Caco-2 (cell line): ENCODE measurements around the gene AATK. TPM values are rescaled to one million over a fixed set of nuclear protein-coding genes. Genes with fewer than 3 reads are reported as not detected.

Experiments
- BruUV-seq: library from RNA; stranded (reverse); fragments of 400-500 nt; replicated peaks from 2 replicates; lab custom pipeline; 2021; lab: Mats Ljungman, UMichigan
- CTCF ChIA-PET: fragments of 300-600 bp; sonication (Branson Sonifier 250); formaldehyde crosslinking; loops from one replicate; lab custom pipeline; 2022; ENCODE audit warnings: antibody characterized with exemption; lab: Charles Lee
- POLR2A ChIA-PET: fragments of 300-600 bp; sonication (Branson Sonifier 250); formaldehyde crosslinking; loops from one replicate; lab custom pipeline; 2022; ENCODE audit warnings: antibody characterized with exemption; lab: Charles Lee
- DNase-seq, 2 experiments: peaks; one replicate each; pipeline versions ENCODE4 v3.0.0 to v3.0.0-alpha.2; 2020 to 2022
- H3K27me3 ChIP-seq: replicated peaks from 2 replicates; pipeline ENCODE4 v1.6.0; 2011; ENCODE audit warnings: low read length; ENCODE audit not compliant: control insufficient read depth, insufficient read depth
- H3K36me3 ChIP-seq: 2 replicates; pipeline ENCODE4 v1.5.1; 2011; ENCODE audit warnings: low read length; ENCODE audit not compliant: control insufficient read depth, insufficient read depth
- H3K4me1 ChIP-seq: fragments of 250-450 bp; sonication (Bioruptor Pico); 2 replicates; pipeline ENCODE4 v1.5.1; 2020; ENCODE audit warnings: mild to moderate bottlenecking
- H3K4me3 ChIP-seq: 2 replicates; pipeline ENCODE4 v1.5.1; 2011; ENCODE audit warnings: low read depth, mild to moderate bottlenecking, control low read depth, low read length
- H3K9me3 ChIP-seq: fragments of 250-450 bp; sonication (Bioruptor Pico); 2 replicates; pipeline ENCODE4 v1.5.1; 2020; ENCODE audit warnings: mild to moderate bottlenecking, moderate library complexity
- H3K27ac Mint-ChIP-seq: one replicate; pipeline ENCODE4 v1.8.0; 2022; ENCODE audit warnings: mixed read lengths; ENCODE audit not compliant: unreplicated experiment
- H3K27me3 Mint-ChIP-seq: one replicate; pipeline ENCODE4 v1.8.0; 2022; ENCODE audit warnings: mixed read lengths; ENCODE audit not compliant: insufficient read depth, unreplicated experiment
- H3K36me3 Mint-ChIP-seq: one replicate; pipeline ENCODE4 v1.8.0; 2022; ENCODE audit warnings: mild to moderate bottlenecking, mixed read lengths; ENCODE audit not compliant: insufficient read depth, unreplicated experiment
- H3K4me1 Mint-ChIP-seq: one replicate; pipeline ENCODE4 v1.8.0; 2022; ENCODE audit warnings: low read depth, mixed read lengths; ENCODE audit not compliant: unreplicated experiment
- H3K4me3 Mint-ChIP-seq: one replicate; pipeline ENCODE4 v1.8.0; 2022; ENCODE audit warnings: mild to moderate bottlenecking, moderate library complexity, mixed read lengths; ENCODE audit not compliant: unreplicated experiment
- H3K9me3 Mint-ChIP-seq: one replicate; pipeline ENCODE4 v1.8.0; 2022; ENCODE audit warnings: mixed read lengths; ENCODE audit not compliant: unreplicated experiment
- intact Hi-C: fragments of 100-400 bp; cut with micrococcal nuclease; formaldehyde crosslinking; loops from one replicate; pipeline ENCODE4 v1.10.0; 2022; ENCODE audit not compliant: unreplicated experiment
- total RNA-seq: library from RNA; stranded (reverse); gene quantifications from 2 replicates; pipeline ENCODE4 v1.2.3, GENCODE V29; 2022
- TF ChIP-seq, protein P1 (sequence below), 2 experiments: fragments of 200-600 bp in 1 of 2; IDR thresholded peaks; 1 replicate in 1 of 2; 2 replicates in 1 of 2; pipeline versions ENCODE4 v1.5.1 to v1.8.0; 2011 to 2022; ENCODE audit warnings: antibody characterized with exemption in 1 of 2, control low read depth in 1 of 2, inconsistent platforms in 1 of 2, low read depth in 1 of 2, low read length in 1 of 2, mild to moderate bottlenecking in 1 of 2, moderate library complexity in 1 of 2; ENCODE audit not compliant: insufficient read depth in 1 of 2, severe bottlenecking in 1 of 2, unreplicated experiment in 1 of 2

AATK gene
- total RNA-seq, 1 experiment from 2014 or later: 26.6 TPM

GRCh38 chr17:81179861-81180260, 13.8 kb upstream of the AATK start:
- no peaks in the 10 kb centered on the region for H3K9me3 Mint-ChIP-seq
- Histone ChIP-seq H3K27me3 (no peaks in the 10 kb centered on the region), H3K9me3 (peaks cover 11% of the 10 kb centered on the region), H3K4me3 (no peak overlapping the region), H3K36me3 (no peaks in the 10 kb centered on the region), H3K4me1 (no peaks in the 10 kb centered on the region)
- no peaks in the 10 kb centered on the region for H3K4me1 Mint-ChIP-seq
- intact Hi-C loops: no loop called here
- no peak overlapping the region for H3K4me3 Mint-ChIP-seq
- TF ChIP-seq, protein P1, sequence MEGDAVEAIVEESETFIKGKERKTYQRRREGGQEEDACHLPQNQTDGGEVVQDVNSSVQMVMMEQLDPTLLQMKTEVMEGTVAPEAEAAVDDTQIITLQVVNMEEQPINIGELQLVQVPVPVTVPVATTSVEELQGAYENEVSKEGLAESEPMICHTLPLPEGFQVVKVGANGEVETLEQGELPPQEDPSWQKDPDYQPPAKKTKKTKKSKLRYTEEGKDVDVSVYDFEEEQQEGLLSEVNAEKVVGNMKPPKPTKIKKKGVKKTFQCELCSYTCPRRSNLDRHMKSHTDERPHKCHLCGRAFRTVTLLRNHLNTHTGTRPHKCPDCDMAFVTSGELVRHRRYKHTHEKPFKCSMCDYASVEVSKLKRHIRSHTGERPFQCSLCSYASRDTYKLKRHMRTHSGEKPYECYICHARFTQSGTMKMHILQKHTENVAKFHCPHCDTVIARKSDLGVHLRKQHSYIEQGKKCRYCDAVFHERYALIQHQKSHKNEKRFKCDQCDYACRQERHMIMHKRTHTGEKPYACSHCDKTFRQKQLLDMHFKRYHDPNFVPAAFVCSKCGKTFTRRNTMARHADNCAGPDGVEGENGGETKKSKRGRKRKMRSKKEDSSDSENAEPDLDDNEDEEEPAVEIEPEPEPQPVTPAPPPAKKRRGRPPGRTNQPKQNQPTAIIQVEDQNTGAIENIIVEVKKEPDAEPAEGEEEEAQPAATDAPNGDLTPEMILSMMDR (IDR thresholded peaks at IDR 0.05; ENCODE audit: insufficient read depth in 1 of 2, low read depth in 1 of 2, low read length in 1 of 2, severe bottlenecking in 1 of 2, unreplicated experiment in 1 of 2): no peak
- no peak overlapping the region for H3K27ac Mint-ChIP-seq
- H3K27me3 Mint-ChIP-seq: no peaks in the 10 kb centered on the region
- ChIA-PET POLR2A (no interaction called here), CTCF (interaction anchor here (0.5 kb wide), 1 partner anchor 34 kb away, joined by 6 read pairs; no protein-coding TSS in a partner anchor)
- BruUV-seq: no TSS peak
- DNase-seq: no peak
- no peaks in the 10 kb centered on the region for H3K36me3 Mint-ChIP-seq

DNA sequence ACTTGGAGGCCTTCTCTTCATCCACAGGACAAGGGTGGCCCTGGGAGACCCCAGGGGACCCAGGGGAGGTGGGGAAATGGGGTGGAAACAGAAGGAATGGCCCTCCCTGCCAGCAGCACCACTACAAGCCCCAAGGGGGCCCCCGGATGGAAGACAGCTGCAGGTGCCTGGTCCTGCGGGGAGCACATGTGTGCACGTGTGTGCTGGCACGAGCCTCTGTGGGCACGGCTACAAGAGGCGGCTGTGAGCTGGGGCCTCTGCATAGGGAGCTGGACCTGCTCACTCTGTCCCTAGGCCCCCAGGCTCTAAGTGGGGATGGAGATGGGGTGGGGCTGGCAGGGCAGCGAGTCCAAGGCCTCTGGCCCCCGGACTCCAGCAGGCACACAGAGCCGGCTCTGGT, 13.2 kb upstream of the AATK start:
- Mint-ChIP-seq H3K27ac (no peak overlapping the region), H3K4me3 (no peak overlapping the region), H3K9me3 (no peaks in the 10 kb centered on the region), H3K4me1 (no peaks in the 10 kb centered on the region), H3K36me3 (no peaks in the 10 kb centered on the region), H3K27me3 (no peaks in the 10 kb centered on the region)
- Histone ChIP-seq H3K9me3 (peaks cover 12% of the 10 kb centered on the region), H3K4me3 (no peak overlapping the region), H3K27me3 (no peaks in the 10 kb centered on the region), H3K36me3 (no peaks in the 10 kb centered on the region), H3K4me1 (no peaks in the 10 kb centered on the region)
- no TSS peak for BruUV-seq
- ChIA-PET CTCF (no interaction called here), POLR2A (no interaction called here)
- no peak for DNase-seq
- intact Hi-C loops: no loop called here
- TF ChIP-seq, protein P1 (IDR thresholded peaks at IDR 0.05; ENCODE audit: insufficient read depth in 1 of 2, low read depth in 1 of 2, low read length in 1 of 2, severe bottlenecking in 1 of 2, unreplicated experiment in 1 of 2): no peak

DNA sequence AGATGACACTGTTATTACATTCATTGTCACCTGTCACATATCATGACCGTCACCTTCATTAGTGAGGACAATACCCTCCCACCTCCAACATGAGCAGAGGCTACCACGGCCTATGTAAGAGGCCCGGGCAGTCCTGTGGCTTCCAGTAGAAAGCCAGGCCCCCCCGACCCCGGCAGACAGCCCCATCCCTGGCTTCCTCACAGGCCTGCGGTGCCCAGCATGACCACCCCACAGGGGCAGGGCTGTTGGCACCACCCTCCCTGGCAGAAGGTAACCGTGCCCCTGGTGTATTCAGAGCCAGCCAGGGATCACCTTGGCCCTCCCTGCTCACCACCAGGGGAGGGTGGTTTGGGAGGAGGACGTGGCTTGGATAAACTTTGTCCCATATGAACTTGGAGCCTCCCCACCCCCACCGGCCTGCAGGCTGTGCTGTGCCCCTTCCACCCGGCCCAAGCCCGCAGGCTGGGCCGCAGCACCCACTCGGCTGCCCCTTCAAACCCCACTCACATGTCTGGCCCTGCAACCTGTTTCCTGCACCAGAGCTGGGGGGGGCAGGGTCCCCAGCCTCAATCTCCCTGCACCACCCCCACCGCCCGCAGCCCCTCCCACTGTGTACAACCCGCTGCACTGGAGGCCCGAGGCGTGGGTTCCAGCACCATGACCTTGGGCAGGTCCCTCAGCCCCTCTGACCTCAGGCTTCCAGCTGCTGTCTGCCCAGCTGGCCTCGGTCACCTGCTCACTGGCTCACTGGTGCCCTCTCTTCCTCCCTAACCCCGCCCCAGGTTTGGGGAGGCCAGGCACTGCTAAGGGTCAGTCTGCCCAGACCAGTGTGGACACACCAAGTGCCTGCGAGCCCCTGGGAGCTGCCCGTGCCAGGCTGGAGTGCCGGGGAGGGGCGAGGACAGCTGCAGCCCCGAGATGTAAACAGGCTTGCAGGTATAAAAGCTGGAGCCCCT, 12.4 kb upstream of the AATK start:
- H3K27me3 Mint-ChIP-seq: no peaks in the 10 kb centered on the region
- TF ChIP-seq, protein P1 (IDR thresholded peaks at IDR 0.05; ENCODE audit: insufficient read depth in 1 of 2, low read depth in 1 of 2, low read length in 1 of 2, severe bottlenecking in 1 of 2, unreplicated experiment in 1 of 2): no peak
- CTCF ChIA-PET: no interaction called here
- no peak overlapping the region for H3K27ac Mint-ChIP-seq
- no peaks in the 10 kb centered on the region for H3K4me1 Mint-ChIP-seq
- H3K36me3 Mint-ChIP-seq: no peaks in the 10 kb centered on the region
- Histone ChIP-seq H3K27me3 (no peaks in the 10 kb centered on the region), H3K9me3 (peaks cover 12% of the 10 kb centered on the region), H3K4me3 (no peak overlapping the region), H3K4me1 (no peaks in the 10 kb centered on the region), H3K36me3 (no peaks in the 10 kb centered on the region)
- no peak overlapping the region for H3K4me3 Mint-ChIP-seq
- no TSS peak for BruUV-seq
- no peak for DNase-seq
- POLR2A ChIA-PET: no interaction called here
- H3K9me3 Mint-ChIP-seq: no peaks in the 10 kb centered on the region
- intact Hi-C loops: no loop called here
